OCI-LY7 (cell line): ENCODE results near the gene TECTA. TPM values are rescaled to one million over a fixed set of nuclear protein-coding genes. Genes with fewer than 3 reads are reported as not detected.
"Not testable (repeated sequence)": the region's sequence is repeated elsewhere in the genome, so short reads cannot be mapped to it uniquely, and the experiment has no call there.

Source experiments
- BruUV-seq: library from RNA; stranded (reverse); fragments of 400-500 nt; replicated peaks from 2 replicates; lab custom pipeline; 2021; lab: Mats Ljungman, UMichigan
- CTCF ChIA-PET: fragments of 300-600 bp; sonication (Branson Sonifier 250); formaldehyde crosslinking; loops from one replicate; lab custom pipeline; 2022; ENCODE audit warnings: antibody characterized with exemption; ENCODE audit not compliant: unreplicated experiment; lab: Charles Lee
- POLR2A ChIA-PET: fragments of 300-600 bp; sonication (Branson Sonifier 250); formaldehyde crosslinking; loops from one replicate; lab custom pipeline; 2022; ENCODE audit warnings: antibody characterized with exemption; lab: Charles Lee
- DNase-seq: peaks from one replicate; pipeline ENCODE4 v3.0.0-alpha.2; 2015; ENCODE audit warnings: low spot score
- H2AFZ ChIP-seq: fragments of 200-600 bp; sonication (generic), shearing (Covaris generic); 2 replicates; pipeline ENCODE4 v1.6.1; 2014; ENCODE audit warnings: mild to moderate bottlenecking, antibody characterized with exemption, low read length, moderate library complexity
- H3K27ac ChIP-seq: fragments of 200-600 bp; sonication (generic); 2 replicates; pipeline ENCODE4 v1.5.1; 2014; ENCODE audit warnings: mixed run types, low read depth, mild to moderate bottlenecking, moderate library complexity, low read length, inconsistent platforms; ENCODE audit not compliant: poor library complexity, severe bottlenecking
- H3K36me3 ChIP-seq: fragments of 200-600 bp; sonication (generic); 2 replicates; pipeline ENCODE4 v1.6.1; 2014; ENCODE audit warnings: mild to moderate bottlenecking, antibody characterized with exemption, low read length, moderate library complexity, mixed read lengths; ENCODE audit not compliant: insufficient read depth
- H3K4me1 ChIP-seq: fragments of 200-600 bp; sonication (generic); 2 replicates; pipeline ENCODE4 v1.5.1; 2014; ENCODE audit warnings: mild to moderate bottlenecking, low read length; ENCODE audit not compliant: insufficient read depth, poor library complexity, severe bottlenecking
- H3K4me2 ChIP-seq: fragments of 200-600 bp; sonication (generic); 2 replicates; pipeline ENCODE4 v1.6.1; 2014; ENCODE audit warnings: mild to moderate bottlenecking, low read length
- H3K4me3 ChIP-seq: fragments of 200-600 bp; sonication (generic); 2 replicates; pipeline ENCODE4 v1.5.1; 2014; ENCODE audit warnings: mild to moderate bottlenecking, low read depth, low read length; ENCODE audit not compliant: poor library complexity, severe bottlenecking
- H3K79me2 ChIP-seq: fragments of 200-600 bp; sonication (generic); 2 replicates; pipeline ENCODE4 v1.6.1; 2016; ENCODE audit warnings: low read depth, mild to moderate bottlenecking, low read length, moderate library complexity, mixed read lengths; ENCODE audit not compliant: insufficient read depth
- H3K9me2 ChIP-seq: fragments of 200-600 bp; sonication (generic); 2 replicates; pipeline ENCODE4 v1.6.1; 2016; ENCODE audit warnings: mild to moderate bottlenecking, low read length, mixed read lengths; ENCODE audit not compliant: insufficient read depth
- H3K9me3 ChIP-seq: fragments of 200-600 bp; sonication (generic); 2 replicates; pipeline ENCODE4 v1.6.1; 2014; ENCODE audit warnings: mild to moderate bottlenecking, mixed run types, low read length, mixed read lengths
- H4K20me1 ChIP-seq: fragments of 200-600 bp; sonication (generic); 2 replicates; pipeline ENCODE4 v1.6.1; 2014; ENCODE audit warnings: mild to moderate bottlenecking, antibody characterized with exemption, low read length, moderate library complexity, mixed read lengths; ENCODE audit not compliant: insufficient read depth
- EZH2phosphoT487 ChIP-seq: fragments of 200-600 bp; sonication (generic); IDR thresholded peaks from 2 replicates; pipeline ENCODE4 v1.6.1; 2018; ENCODE audit warnings: low read depth, borderline replicate concordance, mild to moderate bottlenecking, mixed run types, antibody characterized with exemption, low read length, moderate library complexity, mixed read lengths
- intact Hi-C: fragments of 100-400 bp; cut with micrococcal nuclease; formaldehyde crosslinking; loops from one replicate; pipeline ENCODE4 v1.10.0; 2022; ENCODE audit not compliant: unreplicated experiment
- total RNA-seq, 2 experiments: library from RNA; depleted of rRNA in 1 of 2; stranded (reverse); fragments of >200 nt in 1 of 2; shearing (Covaris generic) in 1 of 2; gene quantifications; 2 replicates each; pipeline ENCODE4 v1.2.3, GENCODE V29; 2014 to 2022
- TF ChIP-seq, protein P1 (sequence below): fragments of 200-600 bp; sonication (generic); conservative IDR thresholded peaks from 2 replicates; pipeline ENCODE4 v1.5.1; 2014; ENCODE audit warnings: mild to moderate bottlenecking, antibody characterized with exemption, low read length, moderate library complexity, mixed read lengths

The TECTA gene
- total RNA-seq, 2 experiments from 2014 or later: 0.32 to 0.48 TPM

- H3K4me2 ChIP-seq: peak overlapping the region; percentile 75
- TF ChIP-seq EZH2phosphoT487: no peak
- TF ChIP-seq, protein P1, sequence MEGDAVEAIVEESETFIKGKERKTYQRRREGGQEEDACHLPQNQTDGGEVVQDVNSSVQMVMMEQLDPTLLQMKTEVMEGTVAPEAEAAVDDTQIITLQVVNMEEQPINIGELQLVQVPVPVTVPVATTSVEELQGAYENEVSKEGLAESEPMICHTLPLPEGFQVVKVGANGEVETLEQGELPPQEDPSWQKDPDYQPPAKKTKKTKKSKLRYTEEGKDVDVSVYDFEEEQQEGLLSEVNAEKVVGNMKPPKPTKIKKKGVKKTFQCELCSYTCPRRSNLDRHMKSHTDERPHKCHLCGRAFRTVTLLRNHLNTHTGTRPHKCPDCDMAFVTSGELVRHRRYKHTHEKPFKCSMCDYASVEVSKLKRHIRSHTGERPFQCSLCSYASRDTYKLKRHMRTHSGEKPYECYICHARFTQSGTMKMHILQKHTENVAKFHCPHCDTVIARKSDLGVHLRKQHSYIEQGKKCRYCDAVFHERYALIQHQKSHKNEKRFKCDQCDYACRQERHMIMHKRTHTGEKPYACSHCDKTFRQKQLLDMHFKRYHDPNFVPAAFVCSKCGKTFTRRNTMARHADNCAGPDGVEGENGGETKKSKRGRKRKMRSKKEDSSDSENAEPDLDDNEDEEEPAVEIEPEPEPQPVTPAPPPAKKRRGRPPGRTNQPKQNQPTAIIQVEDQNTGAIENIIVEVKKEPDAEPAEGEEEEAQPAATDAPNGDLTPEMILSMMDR: no peak
- no peak for DNase-seq
- no peaks in the 10 kb centered on the region for H3K36me3 ChIP-seq
- ChIA-PET POLR2A (interaction anchor here (0.5 to 1.7 kb wide), 7 partner anchors 10 to 463 kb away, joined by 3 to 5 read pairs (median 3); partner anchors contain the start of gene SC5D), CTCF (interaction anchor here (1.1 kb wide), 1 partner anchor 11 kb away, joined by 4 read pairs; no protein-coding TSS in a partner anchor)
- intact Hi-C loops: loop anchor here (5.0 kb wide), 1 partner anchor 56 kb away; the partner anchor contains the start of gene SC5D
- no peaks in the 10 kb centered on the region for H3K9me3 ChIP-seq
- BruUV-seq: no TSS peak
- no peaks in the 10 kb centered on the region for H4K20me1 ChIP-seq
- peak overlapping the region; percentile 49 for H3K4me3 ChIP-seq
- H3K27ac ChIP-seq: peak overlapping the region; percentile 55
- peak overlapping the region; percentile 98; the same call in 1 of the 2 replicates for H2AFZ ChIP-seq
- H3K9me2 ChIP-seq: no peaks in the 10 kb centered on the region
- peaks cover 29% of the 10 kb centered on the region for H3K4me1 ChIP-seq
- no peaks in the 10 kb centered on the region for H3K79me2 ChIP-seq
Observed at GRCh38 chr11:121236115-121237001, 135.3 kb downstream of the TECTA start.

DNA sequence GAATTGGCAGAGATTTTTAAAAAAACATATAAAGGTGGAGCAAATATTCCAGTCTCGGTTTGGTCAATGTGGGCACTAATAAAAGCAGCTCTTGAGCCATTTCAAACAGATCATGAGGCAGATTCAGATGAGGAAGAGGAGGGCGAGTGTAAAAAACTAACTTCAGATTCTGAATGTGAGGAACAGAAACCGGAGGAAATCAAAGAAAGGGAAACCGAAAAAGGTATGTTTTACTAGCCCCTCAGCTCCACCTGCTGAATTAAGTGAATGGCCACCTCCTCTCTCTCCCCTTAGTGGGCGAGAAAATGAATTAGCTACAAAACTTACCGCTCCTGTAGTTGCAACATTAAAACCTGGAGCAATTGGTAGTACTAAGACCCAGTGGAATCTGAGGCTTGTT, 136.2 kb downstream of the TECTA start:
- intact Hi-C loops: loop anchor here (5.0 kb wide), 1 partner anchor 55 kb away; the partner anchor contains the start of gene SC5D

More for the DNA sequence above, 136.2 kb downstream of the TECTA start:
- H3K9me2 ChIP-seq, BruUV-seq, H3K9me3 ChIP-seq, H4K20me1 ChIP-seq, H3K79me2 ChIP-seq, H3K36me3 ChIP-seq: not testable (repeated sequence)
- H2AFZ ChIP-seq: peak overlapping the region; percentile 98
- H3K27ac ChIP-seq: peak overlapping the region; percentile 55
- peaks cover 29% of the 10 kb centered on the region for H3K4me1 ChIP-seq
- ChIA-PET CTCF (interaction anchor here (1.1 kb wide), 1 partner anchor 10 kb away, joined by 4 read pairs; no protein-coding TSS in a partner anchor), POLR2A (interaction anchor here (0.6 to 1.5 kb wide), 4 partner anchors 9 to 762 kb away, joined by 3 to 5 read pairs (median 3); no protein-coding TSS in a partner anchor)
- H3K4me2 ChIP-seq: peak overlapping the region; percentile 75
- peak overlapping the region; percentile 49 for H3K4me3 ChIP-seq
- peak; percentile 82 for DNase-seq
